ENCODE measurements around the gene THBS4.

GRCh38 chr5:80128141-80128540, 93.0 kb downstream of the THBS4 start:
- TF ChIP-seq CTCF (IDR thresholded peaks at IDR 0.05; ENCODE audit: low read depth, low read length) (no peak), EZH2phosphoT487 (IDR thresholded peaks at IDR 0.05; ENCODE audit: low read depth) (no peak)

Data from OCI-LY3 (cell line).